ENCODE measurements around the gene FAM217B. TPM values are rescaled to one million over a fixed set of nuclear protein-coding genes. Genes with fewer than 3 reads are reported as not detected.

FAM217B gene
- polyA plus RNA-seq, 1 of the 3 experiments (the other 2 are of a cell fraction), result 3.0 TPM

GRCh38 chr20:59985864-59986263 is 45.7 kb downstream of the FAM217B start (continued):
- TF ChIP-seq EZH2phosphoT487 (IDR thresholded peaks at IDR 0.05; ENCODE audit: borderline replicate concordance, low read depth) (no peak), CHD2 (IDR thresholded peaks at IDR 0.05; ENCODE audit: low read length, partially characterized antibody) (no peak), GABPA (IDR thresholded peaks at IDR 0.05; ENCODE audit: low read depth) (no peak), POLR2AphosphoS5 (IDR thresholded peaks at IDR 0.05; ENCODE audit: low read depth, low read length) (no peak)

GRCh38 chr20:59987135-59987534 is 46.9 kb downstream of the FAM217B start:
- no peak for DNase-seq
- 49% methylated on average over 7 of the region's 7 CpGs for WGBS (ENCODE audit: low lambda C conversion rate)
- POLR2A ChIA-PET, result no interaction called here

GRCh38 chr20:59988141-59988540 is 48.0 kb downstream of the FAM217B start:
- Histone ChIP-seq H3K79me2 (ENCODE audit: insufficient read depth) (no peaks in the 10 kb centered on the region), H3F3A (replicated peaks; ENCODE audit: insufficient read depth) (no peaks in the 10 kb centered on the region), H3K4me2 (no peak overlapping the region), H3K9ac (no peak overlapping the region), H3K9me3 (no peaks in the 10 kb centered on the region), H3K4me1 (ENCODE audit: control insufficient read depth in 1 of 2, insufficient read depth in 2 of 2, low read depth in 1 of 2, low read length in 1 of 2) (no peaks in the 10 kb centered on the region), H3K9me2 (no peaks in the 10 kb centered on the region), H3K27me3 (ENCODE audit: insufficient read depth) (no peaks in the 10 kb centered on the region), H3K36me3 (replicated peaks in 1 of 2; ENCODE audit: control insufficient read depth in 1 of 2, insufficient read depth in 2 of 2, low read length in 1 of 2) (no peaks in the 10 kb centered on the region), H2AFZ (ENCODE audit: low read depth) (no peak overlapping the region), H3K27ac (ENCODE audit: low read depth in 2 of 2, low read length in 1 of 2) (no peak overlapping the region), H3K4me3 (ENCODE audit: low read depth in 2 of 2, low read length in 1 of 2) (no peak overlapping the region), H4K20me1 (ENCODE audit: insufficient read depth) (no peaks in the 10 kb centered on the region)
- CTCF ChIA-PET, result no interaction called here
- POLR2A ChIA-PET, result no interaction called here
- 27% methylated on average over 2 of the region's 5 CpGs for WGBS (ENCODE audit: low lambda C conversion rate)
- DNase-seq, result no peak
- TF ChIP-seq GATA2 (CRISPR knock-in tag; IDR thresholded peaks at IDR 0.05) (no peak), JUND (IDR thresholded peaks at IDR 0.05) (no peak), PBX3 (IDR thresholded peaks at IDR 0.05) (no peak), TCF12 (IDR thresholded peaks at IDR 0.05) (no peak), RFX5 (IDR thresholded peaks at IDR 0.05; ENCODE audit: low read length) (no peak), CTCF (IDR thresholded peaks at IDR 0.05) (no peak), MEF2A (IDR thresholded peaks at IDR 0.05; ENCODE audit: borderline replicate concordance, low read depth) (no peak), USF2 (IDR thresholded peaks at IDR 0.05; ENCODE audit: borderline replicate concordance, low read depth, low read length) (no peak), ELF1 (IDR thresholded peaks at IDR 0.05) (no peak), RCOR1 (IDR thresholded peaks at IDR 0.05; ENCODE audit: low read length) (no peak)

More at GRCh38 chr20:59987135-59987534, 46.9 kb downstream of the FAM217B start:
- no peaks in the 10 kb centered on the region for H4K20me1 ChIP-seq (ENCODE audit: insufficient read depth)
- no peaks in the 10 kb centered on the region for H3K79me2 ChIP-seq (ENCODE audit: insufficient read depth)
- H3K4me1 ChIP-seq (ENCODE audit: control insufficient read depth in 1 of 2, insufficient read depth in 2 of 2, low read depth in 1 of 2, low read length in 1 of 2), result no peaks in the 10 kb centered on the region
- no peaks in the 10 kb centered on the region for H3K27me3 ChIP-seq (ENCODE audit: insufficient read depth)
- no peak overlapping the region for H2AFZ ChIP-seq (ENCODE audit: low read depth)
- TF ChIP-seq RCOR1 (IDR thresholded peaks at IDR 0.05; ENCODE audit: low read length) (no peak), EP300 (IDR thresholded peaks at IDR 0.05; ENCODE audit: borderline replicate concordance in 1 of 2, low read depth in 1 of 2, low read length in 1 of 2) (no peak), GATA2 (CRISPR knock-in tag; IDR thresholded peaks at IDR 0.05) (no peak)
- 0 out of 2 replicates have a peak, but pooled peaks cover under 1% of the 10 kb centered on the region for H3K9me3 ChIP-seq
- CTCF ChIA-PET, result interaction anchor here (1.1 kb wide), 1 partner anchor 42 kb away, joined by 3 read pairs; no protein-coding TSS in a partner anchor
- H3K9ac ChIP-seq, result no peak overlapping the region
- H3F3A ChIP-seq (replicated peaks; ENCODE audit: insufficient read depth), result no peaks in the 10 kb centered on the region
- H3K27ac ChIP-seq (ENCODE audit: low read depth in 2 of 2, low read length in 1 of 2), result no peak overlapping the region
- H3K9me2 ChIP-seq, result no peaks in the 10 kb centered on the region
- H3K36me3 ChIP-seq (replicated peaks in 1 of 2; ENCODE audit: control insufficient read depth in 1 of 2, insufficient read depth in 2 of 2, low read length in 1 of 2), result no peaks in the 10 kb centered on the region
- H3K4me3 ChIP-seq (ENCODE audit: low read depth in 2 of 2, low read length in 1 of 2), result no peak overlapping the region
- H3K4me2 ChIP-seq, result no peak overlapping the region

Data from SK-N-SH (cell line).